PFSK-1 (cell line): ENCODE data around the gene ZBTB32.

Source experiments
- FOXP2 ChIP-seq: optimal IDR thresholded peaks from 2 replicates; pipeline ENCODE3; 2011; ENCODE audit warnings: borderline replicate concordance, control low read depth, inconsistent platforms; ENCODE audit not compliant: insufficient read depth; ENCODE audit errors: extremely low read length, extremely low read depth
- POLR2AphosphoS5 ChIP-seq: IDR thresholded peaks from 2 replicates; pipeline ENCODE4 v1.6.1; 2012; ENCODE audit warnings: low read depth, mild to moderate bottlenecking, control low read depth, low read length, moderate library complexity
- SIN3A ChIP-seq: IDR thresholded peaks from 2 replicates; pipeline ENCODE4 v1.6.1; 2012; ENCODE audit warnings: mild to moderate bottlenecking, low read length, moderate library complexity, borderline replicate concordance; ENCODE audit not compliant: insufficient read depth
- TAF1 ChIP-seq: IDR thresholded peaks from 2 replicates; pipeline ENCODE4 v1.6.1; 2012; ENCODE audit warnings: low read length, control low read depth, borderline replicate concordance; ENCODE audit not compliant: insufficient read depth
- TF ChIP-seq, protein P1 (sequence below), 2 experiments: IDR thresholded peaks; 2 replicates each; pipeline versions ENCODE4 v1.6.1 to v1.8.0; 2011 to 2012; ENCODE audit warnings: low read depth in 2 of 2, low read length in 2 of 2, control low read depth in 1 of 2, inconsistent platforms in 1 of 2, mild to moderate bottlenecking in 1 of 2, moderate library complexity in 1 of 2; ENCODE audit not compliant: insufficient read depth in 1 of 2

Gene ZBTB32

GRCh38 chr19:35742121-35742724 lies 37.9 kb downstream of the ZBTB32 start, which contains the start of gene IGFLR1:
TSS of gene IGFLR1 (minus strand) at chr19:35742452. CDS start at chr19:35741180, 1,272 bp downstream.
- TF ChIP-seq SIN3A (no peak), POLR2AphosphoS5 (no peak), FOXP2 (no peak)

- TF ChIP-seq SIN3A = no peak
- TF ChIP-seq TAF1 = no peak
- no peak for TF ChIP-seq FOXP2
- TF ChIP-seq POLR2AphosphoS5 = no peak
- TF ChIP-seq, protein P1, sequence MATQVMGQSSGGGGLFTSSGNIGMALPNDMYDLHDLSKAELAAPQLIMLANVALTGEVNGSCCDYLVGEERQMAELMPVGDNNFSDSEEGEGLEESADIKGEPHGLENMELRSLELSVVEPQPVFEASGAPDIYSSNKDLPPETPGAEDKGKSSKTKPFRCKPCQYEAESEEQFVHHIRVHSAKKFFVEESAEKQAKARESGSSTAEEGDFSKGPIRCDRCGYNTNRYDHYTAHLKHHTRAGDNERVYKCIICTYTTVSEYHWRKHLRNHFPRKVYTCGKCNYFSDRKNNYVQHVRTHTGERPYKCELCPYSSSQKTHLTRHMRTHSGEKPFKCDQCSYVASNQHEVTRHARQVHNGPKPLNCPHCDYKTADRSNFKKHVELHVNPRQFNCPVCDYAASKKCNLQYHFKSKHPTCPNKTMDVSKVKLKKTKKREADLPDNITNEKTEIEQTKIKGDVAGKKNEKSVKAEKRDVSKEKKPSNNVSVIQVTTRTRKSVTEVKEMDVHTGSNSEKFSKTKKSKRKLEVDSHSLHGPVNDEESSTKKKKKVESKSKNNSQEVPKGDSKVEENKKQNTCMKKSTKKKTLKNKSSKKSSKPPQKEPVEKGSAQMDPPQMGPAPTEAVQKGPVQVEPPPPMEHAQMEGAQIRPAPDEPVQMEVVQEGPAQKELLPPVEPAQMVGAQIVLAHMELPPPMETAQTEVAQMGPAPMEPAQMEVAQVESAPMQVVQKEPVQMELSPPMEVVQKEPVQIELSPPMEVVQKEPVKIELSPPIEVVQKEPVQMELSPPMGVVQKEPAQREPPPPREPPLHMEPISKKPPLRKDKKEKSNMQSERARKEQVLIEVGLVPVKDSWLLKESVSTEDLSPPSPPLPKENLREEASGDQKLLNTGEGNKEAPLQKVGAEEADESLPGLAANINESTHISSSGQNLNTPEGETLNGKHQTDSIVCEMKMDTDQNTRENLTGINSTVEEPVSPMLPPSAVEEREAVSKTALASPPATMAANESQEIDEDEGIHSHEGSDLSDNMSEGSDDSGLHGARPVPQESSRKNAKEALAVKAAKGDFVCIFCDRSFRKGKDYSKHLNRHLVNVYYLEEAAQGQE (IDR thresholded peaks at IDR 0.05; ENCODE audit: insufficient read depth in 1 of 2, low read depth in 2 of 2, low read length in 2 of 2) = no peak
Observed at GRCh38 chr19:35743640-35744429, 39.5 kb downstream of the ZBTB32 start.

GRCh38 chr19:35744430-35745327 lies 40.3 kb downstream of the ZBTB32 start:
- TF ChIP-seq SIN3A = 0 out of 2 replicates have a peak, but pooled peaks have one; percentile 29
- 0 out of 2 replicates have a peak, but pooled peaks have one; percentile 20 for TF ChIP-seq TAF1
- TF ChIP-seq, protein P1 (IDR thresholded peaks at IDR 0.05; ENCODE audit: insufficient read depth in 1 of 2, low read depth in 2 of 2, low read length in 2 of 2) = 0 out of 4 replicates have a peak, but pooled peaks have one; percentile 7 to 13
- TF ChIP-seq POLR2AphosphoS5 = no peak; the same call in 1 of the 2 replicates

DNA sequence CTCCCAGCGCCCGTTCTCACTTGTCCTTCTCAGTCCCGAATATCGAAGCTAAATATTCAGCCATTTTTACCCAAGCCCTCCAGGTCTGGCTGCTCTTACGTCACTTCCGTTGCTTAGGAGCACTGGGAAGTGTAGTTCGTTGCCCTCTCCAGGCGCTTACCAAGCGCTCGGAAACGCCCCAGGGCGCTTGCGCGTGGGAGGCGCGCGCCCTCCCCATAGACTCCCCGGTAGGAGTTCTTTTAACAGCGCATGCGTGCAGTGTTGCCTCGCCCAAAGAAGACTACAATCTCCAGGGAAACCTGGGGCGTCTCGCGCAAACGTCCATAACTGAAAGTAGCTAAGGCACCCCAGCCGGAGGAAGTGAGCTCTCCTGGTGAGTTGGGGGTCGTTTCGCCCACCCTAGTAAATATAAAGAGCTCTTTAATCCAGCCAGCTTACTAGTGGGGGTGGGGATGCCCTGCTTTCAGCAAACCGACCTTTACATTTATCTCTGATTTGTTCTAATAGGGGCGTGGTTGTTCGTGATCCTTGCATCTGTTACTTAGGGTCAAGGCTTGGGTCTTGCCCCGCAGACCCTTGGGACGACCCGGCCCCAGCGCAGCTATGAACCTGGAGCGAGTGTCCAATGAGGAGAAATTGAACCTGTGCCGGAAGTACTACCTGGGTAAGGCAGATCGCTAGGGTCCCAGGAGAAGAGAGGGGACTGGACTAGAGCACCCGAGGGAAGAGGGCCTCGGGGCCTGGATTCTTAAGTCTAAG lies 41.1 kb downstream of the ZBTB32 start, which contains the start of the genes PSENEN and U2AF1L4:
Gene PSENEN, plus strand, starts transcription at position 324 of the 759 bp plus-strand sequence. Its CDS starts 280 bp downstream, at position 604.
Gene U2AF1L4, minus strand, starts transcription at position 91 of the 759 bp plus-strand sequence. Its CDS starts 27 bp downstream, at position 64.
- 0 out of 2 replicates have a peak, but pooled peaks have one; percentile 12 for TF ChIP-seq SIN3A
- peak; percentile 73; the same call in 1 of the 2 replicates for TF ChIP-seq POLR2AphosphoS5
- peak; percentile 44; the same call in 1 of the 2 replicates for TF ChIP-seq TAF1
- TF ChIP-seq, protein P1 (IDR thresholded peaks at IDR 0.05; ENCODE audit: insufficient read depth in 1 of 2, low read depth in 2 of 2, low read length in 2 of 2) = 0 out of 4 replicates have a peak, but pooled peaks of 1 of the 2 experiments have one; percentile 3
- no peak for TF ChIP-seq FOXP2
